Pons (tissue), 1 donor: ENCODE results near the gene MCL1.

Experiments
- DNase-seq: peaks from one replicate; pipeline ENCODE4 v3.0.0-alpha.2; 2016; ENCODE audit warnings: low spot score

Gene MCL1

DNA sequence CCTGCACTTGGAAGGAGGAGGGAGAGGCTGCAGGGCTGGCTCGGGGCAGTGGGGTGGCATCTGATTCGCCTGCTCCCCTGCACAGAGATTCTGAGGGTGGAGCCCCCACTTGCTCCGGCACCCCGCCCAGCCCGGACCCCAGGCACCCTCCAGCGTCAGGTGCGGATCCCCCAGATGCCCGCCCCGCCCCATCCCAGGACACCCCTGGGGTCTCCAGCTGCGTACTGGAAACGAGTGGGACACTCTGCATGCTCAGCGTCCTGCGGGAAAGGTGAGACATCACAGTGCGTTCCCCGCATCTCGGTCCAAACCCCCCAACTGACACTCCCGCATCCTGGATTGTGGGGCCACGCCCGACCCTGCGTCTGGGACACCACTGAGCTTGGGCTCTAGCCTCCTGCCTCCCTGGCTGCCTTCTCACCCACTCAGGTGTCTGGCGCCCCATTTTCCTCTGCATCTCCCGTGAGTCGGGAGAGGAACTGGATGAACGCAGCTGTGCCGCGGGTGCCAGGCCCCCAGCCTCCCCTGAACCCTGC, 22.3 kb downstream of the MCL1 start:
- DNase-seq = no peak

DNA sequence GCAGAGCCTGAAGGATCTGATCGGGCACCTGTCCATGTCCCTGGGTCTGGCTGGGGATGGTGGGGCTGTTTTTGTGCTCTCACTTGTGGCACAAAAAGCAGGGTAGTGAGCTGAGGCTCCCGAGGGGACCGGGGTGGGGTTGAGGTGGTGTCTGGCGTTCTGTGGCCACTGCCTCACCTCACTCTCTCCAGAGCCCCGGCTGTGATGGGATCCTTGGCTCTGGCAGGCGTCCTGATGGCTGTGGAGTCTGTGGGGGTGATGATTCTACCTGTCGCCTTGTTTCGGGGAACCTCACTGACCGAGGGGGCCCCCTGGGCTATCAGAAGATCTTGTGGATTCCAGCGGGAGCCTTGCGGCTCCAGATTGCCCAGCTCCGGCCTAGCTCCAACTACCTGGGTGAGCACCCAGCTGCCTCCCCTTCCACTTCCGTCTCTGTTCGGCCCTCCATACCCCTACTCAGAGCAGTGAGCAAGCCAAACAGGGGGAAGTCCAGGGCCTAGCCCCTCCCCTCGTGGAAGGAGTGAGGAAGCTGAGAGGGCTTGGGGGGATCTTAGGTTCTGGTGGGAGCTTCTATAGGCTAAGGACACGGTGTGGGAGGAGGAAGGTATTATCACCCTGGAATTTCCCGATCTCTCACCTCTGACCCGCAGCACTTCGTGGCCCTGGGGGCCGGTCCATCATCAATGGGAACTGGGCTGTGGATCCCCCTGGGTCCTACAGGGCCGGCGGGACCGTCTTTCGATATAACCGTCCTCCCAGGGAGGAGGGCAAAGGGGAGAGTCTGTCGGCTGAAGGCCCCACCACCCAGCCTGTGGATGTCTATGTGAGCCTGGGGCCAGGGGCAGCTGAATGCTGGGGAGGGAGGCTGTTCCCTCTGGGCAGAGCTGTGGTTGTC, 23.2 kb downstream of the MCL1 start:
- no peak for DNase-seq

DNA sequence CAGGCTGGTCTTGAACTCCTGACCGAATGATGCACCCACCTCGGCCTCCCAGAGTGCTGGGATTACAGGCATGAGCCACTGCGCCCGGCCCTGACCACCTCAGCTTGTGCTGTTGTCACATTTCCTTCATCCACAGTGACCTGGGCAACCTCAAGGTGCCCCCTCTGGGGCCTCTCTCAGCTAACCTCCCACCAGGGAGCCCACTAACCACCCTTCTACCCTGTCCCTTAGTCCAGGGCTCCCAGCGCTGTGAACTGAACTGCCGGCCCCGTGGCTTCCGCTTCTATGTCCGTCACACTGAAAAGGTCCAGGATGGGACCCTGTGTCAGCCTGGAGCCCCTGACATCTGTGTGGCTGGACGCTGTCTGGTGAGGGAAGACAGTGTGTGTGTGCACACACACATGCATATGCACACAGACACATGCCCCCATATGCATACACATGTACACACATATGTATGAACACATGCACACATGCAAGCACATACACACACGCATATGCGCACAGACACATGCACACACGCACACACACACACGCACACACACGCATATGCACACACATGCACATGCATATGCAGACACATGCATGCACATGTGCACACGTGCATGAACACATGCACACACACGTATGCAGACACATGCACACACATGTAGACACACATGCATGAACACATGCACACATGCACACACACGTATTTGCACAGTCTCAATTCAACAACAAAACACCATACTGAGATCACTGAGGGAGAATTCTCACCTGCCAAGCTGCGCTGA, 24.0 kb downstream of the MCL1 start:
- no peak for DNase-seq

DNA sequence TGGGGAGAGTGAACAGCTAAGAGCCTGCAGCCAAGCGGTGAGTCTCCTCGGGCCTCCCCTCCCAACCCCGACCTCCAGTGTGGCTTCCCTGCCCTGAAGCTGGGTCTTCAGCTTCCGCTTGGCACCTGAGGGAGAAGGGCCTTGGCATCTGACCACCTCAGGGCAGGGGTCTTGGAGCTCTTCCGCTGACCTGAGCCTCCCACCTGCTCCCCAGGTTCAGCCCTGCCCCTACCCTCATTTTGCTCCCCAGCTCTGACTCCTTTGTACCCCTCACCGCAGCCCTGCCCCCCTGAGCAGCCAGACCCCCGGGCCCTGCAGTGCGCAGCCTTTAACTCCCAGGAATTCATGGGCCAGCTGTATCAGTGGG, 25.3 kb downstream of the MCL1 start:
- no peak for DNase-seq

DNA sequence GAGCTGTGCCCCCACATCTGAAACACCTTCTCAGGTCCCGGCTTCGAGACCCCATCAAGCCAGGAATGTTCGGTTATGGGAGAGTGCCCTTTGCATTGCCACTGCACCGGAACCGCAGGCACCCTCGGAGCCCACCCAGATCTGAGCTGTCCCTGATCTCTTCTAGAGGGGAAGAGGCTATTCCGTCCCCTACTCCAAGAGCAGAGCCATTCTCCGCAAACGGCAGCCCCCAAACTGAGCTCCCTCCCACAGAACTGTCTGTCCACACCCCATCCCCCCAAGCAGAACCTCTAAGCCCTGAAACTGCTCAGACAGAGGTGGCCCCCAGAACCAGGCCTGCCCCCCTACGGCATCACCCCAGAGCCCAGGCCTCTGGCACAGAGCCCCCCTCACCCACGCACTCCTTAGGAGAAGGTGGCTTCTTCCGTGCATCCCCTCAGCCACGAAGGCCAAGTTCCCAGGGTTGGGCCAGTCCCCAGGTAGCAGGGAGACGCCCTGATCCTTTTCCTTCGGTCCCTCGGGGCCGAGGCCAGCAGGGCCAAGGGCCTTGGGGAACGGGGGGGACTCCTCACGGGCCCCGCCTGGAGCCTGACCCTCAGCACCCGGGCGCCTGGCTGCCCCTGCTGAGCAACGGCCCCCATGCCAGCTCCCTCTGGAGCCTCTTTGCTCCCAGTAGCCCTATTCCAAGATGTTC, 25.9 kb downstream of the MCL1 start:
- DNase-seq = no peak

DNA sequence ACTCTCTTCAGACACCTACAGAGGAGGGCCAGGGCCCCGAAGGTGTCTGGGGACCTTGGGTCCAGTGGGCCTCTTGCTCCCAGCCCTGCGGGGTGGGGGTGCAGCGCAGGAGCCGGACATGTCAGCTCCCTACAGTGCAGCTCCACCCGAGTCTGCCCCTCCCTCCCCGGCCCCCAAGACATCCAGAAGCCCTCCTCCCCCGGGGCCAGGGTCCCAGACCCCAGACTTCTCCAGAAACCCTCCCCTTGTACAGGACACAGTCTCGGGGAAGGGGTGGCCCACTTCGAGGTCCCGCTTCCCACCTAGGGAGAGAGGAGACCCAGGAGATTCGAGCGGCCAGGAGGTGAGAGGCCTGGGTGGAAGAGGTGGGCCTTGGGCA, 26.5 kb downstream of the MCL1 start:
- DNase-seq = no peak

DNA sequence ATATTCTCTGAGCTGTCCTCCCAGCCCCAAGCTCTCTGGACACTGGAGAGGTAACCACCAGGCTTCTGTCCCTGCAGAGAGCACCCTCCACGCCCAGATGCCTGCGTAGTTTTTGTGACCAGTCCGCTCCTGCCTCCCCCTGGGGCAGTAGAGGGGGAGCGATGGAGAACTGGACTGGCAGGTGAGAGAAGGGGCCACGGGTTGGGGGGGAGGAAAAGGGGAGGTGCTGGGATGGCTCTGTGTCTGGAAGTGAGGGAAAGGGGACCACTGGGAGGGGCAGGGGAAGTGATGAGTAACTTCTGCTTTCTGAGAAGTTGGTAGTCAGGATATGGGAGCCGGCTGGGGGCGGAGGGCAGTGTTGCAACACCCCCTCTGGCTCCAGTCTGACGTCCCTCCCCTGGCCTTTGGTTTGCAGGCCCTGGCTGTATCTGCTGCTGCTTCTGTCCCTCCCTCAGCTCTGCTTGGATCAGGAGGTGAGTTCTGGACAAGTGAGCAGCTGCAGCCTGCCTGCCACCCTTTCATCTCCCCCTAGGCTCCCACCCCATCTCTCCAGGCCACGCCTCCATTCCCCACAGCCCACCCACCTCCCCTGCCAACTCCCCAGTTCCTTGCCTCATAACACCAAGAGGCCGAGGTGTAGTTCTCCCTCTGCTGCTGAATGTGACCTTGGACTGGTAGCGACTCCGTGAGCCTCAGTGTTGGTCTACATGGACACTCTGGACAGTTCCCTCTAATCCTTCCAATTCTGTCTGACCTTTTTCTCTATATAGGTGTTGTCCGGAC, 27.1 kb downstream of the MCL1 start:
- DNase-seq = peak; percentile 58

DNA sequence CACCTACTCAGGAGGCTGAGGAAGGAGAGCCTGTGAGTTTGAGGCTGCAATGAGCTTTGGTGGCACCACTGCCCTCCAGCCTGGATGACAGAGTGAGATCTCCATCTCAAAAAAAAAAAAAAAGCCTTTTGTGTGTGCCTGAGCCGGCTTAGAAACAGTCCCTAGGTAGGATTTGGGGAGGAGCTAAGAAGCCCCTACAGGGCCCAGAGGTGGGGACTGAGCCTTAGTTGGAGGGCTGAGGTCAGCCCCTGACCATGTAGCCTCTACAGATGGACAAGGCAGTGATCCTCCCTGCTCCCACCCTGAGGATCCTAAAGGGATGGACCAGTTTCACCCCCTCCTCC, 27.7 kb downstream of the MCL1 start:
- DNase-seq = no peak

DNA sequence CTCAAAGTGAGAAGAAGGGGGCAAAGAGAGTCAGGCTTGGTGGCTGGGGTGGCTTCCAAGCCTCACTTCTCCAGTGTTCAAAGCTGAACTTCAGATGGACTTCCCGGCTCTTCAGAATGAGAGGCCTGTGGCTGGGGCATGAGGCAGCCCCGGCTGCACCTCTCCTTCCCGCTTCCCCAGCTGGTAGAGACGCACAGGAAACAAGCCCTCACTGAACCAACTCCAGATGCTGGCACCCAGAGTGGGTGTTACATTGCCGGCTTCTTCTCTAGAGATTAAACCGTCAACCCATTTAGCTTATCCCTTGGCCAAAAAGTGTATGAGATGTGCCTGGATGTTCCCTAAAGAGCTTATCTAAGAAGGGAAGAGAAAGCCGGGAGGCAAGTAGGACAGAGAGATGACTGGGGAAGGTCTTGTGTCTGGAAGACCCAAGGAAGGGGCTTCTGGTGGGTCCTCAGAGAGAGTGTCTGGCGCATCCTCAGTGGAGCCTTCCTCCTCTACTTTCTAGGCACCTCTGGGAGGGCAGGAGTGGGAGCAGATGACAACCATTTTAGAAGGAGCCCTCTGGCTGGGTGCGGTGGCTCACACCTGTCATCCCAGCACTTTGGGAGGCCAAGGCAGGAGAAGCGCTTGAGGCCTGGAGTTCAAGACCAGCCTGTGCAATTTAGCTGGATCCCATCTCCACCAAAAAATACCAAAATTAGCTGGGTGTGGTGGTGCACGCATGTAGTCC, 28.2 kb downstream of the MCL1 start:
- no peak for DNase-seq

DNA sequence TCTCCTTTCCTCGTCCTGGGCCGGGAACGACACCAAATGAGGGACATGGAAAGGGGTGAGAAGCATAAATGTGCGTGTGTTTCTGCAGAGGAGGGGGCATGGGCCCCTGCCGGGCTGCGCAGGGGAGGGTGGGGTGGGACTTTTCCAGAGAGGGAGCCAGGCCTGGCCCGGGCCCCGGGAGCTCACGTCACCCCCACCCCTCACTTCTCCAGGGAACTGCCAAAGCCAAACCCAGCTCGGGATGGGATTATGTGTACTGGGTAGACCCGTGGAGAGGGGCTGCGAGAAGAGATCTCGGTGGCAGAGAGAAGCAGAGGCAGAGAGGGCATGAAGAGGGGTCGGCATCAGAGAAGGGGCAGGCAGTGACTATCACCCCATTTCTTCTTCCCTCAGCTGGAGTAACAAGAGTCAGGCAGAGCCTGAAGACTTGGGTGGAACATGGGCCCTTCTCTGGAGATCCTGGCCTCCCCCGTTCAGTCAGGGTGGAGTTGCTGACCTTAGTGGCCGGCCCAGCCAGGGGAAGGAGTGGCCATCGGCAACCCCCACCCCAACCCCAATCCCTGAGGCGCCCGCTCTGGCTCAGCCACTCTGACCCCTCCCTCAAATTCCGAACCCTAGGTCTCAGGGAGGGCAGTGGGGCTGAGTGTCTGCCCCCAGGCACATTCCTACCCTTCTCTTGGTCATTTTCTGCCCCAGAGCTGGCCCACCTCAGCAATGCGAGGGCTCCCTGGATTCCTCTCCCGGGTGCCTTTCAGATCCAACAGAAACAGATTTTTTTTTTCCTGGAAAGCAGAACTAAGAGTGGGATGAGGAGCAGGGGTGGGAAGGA, 29.0 kb downstream of the MCL1 start:
- DNase-seq = no peak

DNA sequence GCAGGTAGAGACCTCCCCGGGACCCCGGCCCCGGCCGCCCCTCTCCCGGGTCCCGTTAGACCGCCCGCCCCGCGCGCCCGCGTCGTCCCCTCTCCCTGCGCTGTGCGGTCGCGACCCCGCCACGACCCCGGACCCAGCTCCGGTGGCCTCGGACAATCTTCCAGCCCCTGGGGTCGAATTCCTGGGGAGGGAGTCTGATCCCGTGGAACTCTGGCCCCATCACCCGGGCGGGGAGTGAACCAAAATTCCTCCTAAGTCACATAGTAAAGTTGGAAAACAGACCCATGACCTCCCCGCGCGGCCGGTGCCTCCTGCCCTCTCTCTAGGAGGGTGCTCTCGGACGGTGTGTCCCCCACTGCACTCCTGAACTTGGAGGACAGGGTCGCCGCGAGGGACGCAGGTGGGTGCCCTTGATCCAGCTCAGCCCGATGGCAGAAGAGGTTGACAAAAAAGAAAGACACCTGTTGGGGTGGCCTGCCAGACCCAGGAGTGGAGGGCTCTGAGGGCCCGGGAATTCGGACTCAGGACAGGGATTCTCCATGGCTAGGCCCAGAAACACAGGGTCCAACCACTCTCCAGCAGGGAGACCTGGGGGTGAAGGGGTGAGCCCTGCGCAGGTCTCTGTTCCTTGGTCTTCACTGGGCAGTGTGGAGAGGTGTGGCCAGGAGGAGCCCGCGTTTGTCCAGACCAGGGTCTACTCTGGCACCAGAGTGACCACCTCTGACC, 29.8 kb downstream of the MCL1 start:
- no peak for DNase-seq

DNA sequence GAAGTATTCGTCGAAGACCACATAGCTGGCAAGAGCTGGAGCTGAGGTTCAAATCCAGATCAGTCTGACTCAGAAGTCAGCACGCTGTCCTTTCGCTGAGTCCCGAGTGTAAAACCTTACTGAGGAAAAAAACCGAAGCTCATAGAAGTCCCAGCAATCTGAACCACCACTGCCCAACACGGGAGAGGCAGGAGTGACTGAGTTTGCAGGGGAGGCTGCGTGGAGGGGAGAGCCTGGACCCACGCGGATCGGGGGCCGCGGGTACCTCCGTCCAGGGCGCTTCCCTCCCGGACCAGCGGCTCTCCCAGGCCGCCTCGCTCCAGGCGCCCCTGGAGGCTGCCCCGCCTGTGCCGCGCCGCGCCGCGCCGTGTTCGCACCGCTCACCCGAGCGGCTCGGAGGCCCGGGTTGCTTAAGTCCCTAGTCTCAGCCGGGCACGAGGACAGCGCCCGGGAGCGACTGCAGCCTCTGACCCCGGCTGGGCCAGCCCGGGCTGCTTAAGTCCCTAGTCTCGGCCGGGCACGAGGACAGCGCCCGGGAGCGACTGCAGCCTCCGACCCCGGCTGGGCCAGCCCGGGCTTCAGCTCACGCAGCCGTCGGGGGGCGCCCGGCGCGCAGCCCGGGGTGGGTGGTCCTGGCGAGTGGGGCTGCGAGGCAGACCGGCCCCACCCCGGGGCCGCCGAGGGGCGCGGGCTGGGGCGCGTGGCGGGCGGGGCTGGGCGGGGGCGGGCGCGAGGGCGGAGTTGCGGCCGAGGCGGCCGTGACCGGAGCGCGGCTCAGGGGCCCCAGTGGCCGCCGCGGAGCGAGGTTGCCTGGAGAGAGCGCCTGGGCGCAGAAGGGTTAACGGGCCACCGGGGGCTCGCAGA, 30.5 kb downstream of the MCL1 start, which contains the start of gene ADAMTSL4:
Gene ADAMTSL4 (plus strand): TSS at position 777 of the 864 bp plus-strand sequence. CDS start 2,881 bp downstream, outside the sequence.
- DNase-seq = no peak

DNA sequence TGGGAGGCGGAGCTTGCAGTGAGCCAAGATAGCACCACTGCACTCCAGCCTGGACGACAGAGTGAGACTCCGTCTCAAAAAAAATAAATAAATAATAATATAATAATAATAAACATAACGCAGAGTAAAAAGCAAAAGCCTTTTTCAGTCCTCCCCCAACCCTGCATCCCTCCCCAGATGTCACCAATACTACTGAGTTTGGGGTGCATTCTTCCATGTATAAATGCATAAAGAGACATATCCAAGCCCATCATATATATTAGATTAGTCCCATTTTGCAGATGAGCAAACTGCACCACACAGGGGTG, 31.1 kb downstream of the MCL1 start:
- no peak for DNase-seq

DNA sequence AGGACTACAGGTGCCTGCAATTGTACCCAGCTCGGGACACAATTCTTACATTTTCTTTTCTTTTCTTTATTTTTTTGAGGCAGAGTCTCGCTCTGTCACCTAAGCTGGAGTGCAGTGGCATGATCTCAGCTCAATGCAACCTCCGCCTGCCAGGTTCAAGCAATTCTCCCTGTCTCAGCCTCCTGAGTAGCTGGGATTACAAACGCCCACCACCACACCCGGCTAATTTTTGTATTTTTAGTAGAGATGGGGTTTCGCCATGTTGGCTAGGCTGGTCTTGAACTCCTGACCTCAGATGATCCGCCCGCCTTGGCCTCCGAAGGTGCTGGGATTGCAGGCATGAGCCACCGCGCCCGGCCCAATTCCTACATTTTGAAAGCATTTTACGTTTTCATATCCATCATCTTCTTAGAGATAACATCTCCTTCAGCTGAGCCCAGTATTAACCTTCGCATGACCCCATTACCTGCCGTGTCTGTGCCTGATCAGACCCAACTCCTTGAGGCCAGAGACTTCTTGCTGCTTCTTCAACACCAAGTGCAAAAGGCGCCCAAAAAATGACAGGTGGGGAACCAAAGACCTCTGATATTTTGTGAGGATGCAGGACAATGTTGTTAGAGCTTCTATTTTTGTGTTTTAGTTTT, 33.0 kb downstream of the MCL1 start:
- DNase-seq = no peak

DNA sequence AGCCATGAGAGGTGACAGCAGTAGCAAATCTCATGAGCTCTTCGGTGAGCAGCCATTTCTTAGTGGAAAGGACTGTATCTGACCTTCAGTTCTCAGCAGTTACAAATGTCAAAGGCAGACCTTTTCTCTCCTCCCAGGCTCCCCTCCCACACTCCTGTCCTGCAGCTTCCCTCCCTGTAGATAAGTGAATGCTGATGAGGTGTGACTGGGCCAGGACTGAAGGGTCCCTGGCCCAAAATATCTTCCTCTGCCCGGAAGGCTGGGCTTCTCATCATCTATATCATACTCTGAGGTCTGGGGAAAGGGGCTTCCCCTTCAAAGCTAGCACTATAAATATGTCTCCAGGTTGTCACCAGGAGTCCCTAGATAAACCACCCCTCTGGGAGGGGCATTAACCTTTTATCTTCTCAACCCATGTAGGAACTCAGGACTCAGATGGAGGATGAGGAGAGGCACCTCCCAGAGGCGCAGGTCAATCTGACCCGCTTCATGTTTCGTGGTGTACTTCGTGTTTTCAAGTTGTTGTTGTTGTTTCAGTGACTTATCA, 33.9 kb downstream of the MCL1 start:
- DNase-seq = no peak

DNA sequence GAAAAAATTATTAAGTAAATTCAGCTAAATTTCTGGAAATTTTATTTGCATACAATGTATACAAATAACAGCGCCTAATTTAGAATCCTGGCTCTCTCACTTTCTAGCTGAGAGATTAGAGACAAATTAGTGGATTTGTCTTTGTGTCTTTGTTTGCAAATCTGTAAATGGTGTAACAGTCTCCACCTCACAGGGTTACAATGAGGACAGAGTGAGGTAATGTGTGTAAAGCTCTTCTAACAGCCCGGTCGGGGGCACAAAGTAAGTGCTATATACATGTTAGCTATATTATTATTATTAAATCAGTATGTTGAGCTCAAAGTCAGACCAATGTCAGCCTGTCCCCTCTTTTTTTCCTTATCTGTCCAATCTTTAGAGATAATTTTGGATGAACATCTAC, 35.2 kb downstream of the MCL1 start:
- no peak for DNase-seq

DNA sequence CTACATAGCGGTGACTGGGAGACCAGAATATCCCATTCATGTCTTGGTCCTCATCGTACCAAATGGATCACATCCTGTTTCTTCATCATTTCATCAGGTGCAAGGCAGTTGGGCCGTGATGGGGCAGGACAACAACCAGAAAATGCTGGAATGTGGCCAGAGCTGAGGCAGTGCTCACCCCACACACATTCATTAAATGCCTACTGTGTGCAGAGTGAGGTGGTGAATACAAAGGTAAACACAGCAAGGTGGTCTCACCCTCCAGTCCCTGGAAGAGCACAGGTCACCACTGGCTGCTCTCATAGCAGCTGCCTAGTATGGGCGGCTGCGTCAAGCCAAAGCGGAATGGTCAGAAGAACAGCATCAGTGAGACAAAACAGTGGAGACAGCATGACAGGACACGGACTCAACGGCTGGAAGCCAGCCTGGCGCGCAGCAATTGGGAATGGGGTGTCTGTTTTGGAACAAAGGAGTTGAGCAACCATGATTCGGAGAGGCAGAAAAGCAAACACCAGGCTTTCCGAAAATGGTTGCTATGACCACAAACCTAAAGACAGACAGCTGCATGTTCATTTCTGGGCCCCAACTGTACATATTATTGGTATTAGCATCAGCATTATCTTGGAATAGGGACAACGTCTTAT, 35.8 kb downstream of the MCL1 start:
- no peak for DNase-seq
